KMS-11 (cell line): ENCODE data around the gene TEX36.

Experiments used
- H2AFZ ChIP-seq: fragments of 200-600 bp; sonication (generic); 2 replicates; pipeline ENCODE4 v1.6.1; 2016; ENCODE audit warnings: antibody characterized with exemption, mixed run types, low read depth
- H3K27ac ChIP-seq: fragments of 200-600 bp; sonication (generic); 2 replicates; pipeline ENCODE4 v1.6.1; 2016; ENCODE audit warnings: mild to moderate bottlenecking, mixed run types
- H3K27me3 ChIP-seq: fragments of 200-600 bp; sonication (generic); 2 replicates; pipeline ENCODE4 v1.6.1; 2017; ENCODE audit warnings: mild to moderate bottlenecking, low read depth, mixed run types, moderate library complexity; ENCODE audit not compliant: insufficient read depth
- H3K36me3 ChIP-seq: fragments of 200-600 bp; sonication (generic); 2 replicates; pipeline ENCODE4 v1.6.1; 2017; ENCODE audit warnings: mild to moderate bottlenecking, mixed run types; ENCODE audit not compliant: insufficient read depth
- H3K4me1 ChIP-seq: fragments of 200-600 bp; sonication (generic); 2 replicates; pipeline ENCODE4 v1.6.1; 2016; ENCODE audit warnings: mild to moderate bottlenecking, low read depth, mixed run types; ENCODE audit not compliant: poor library complexity, severe bottlenecking
- H3K4me2 ChIP-seq: fragments of 200-600 bp; sonication (generic); 2 replicates; pipeline ENCODE4 v1.7.0; 2016; ENCODE audit warnings: mild to moderate bottlenecking, mixed run types
- H3K4me3 ChIP-seq: fragments of 200-600 bp; sonication (generic); IDR thresholded peaks from 2 replicates; pipeline ENCODE4 v1.6.1; 2017; ENCODE audit warnings: low read depth, low read length, mixed read lengths; ENCODE audit not compliant: insufficient read depth
- H3K79me2 ChIP-seq: fragments of 200-600 bp; sonication (generic); 2 replicates; pipeline ENCODE4 v1.6.1; 2016; ENCODE audit warnings: low read depth, mixed run types; ENCODE audit not compliant: insufficient read depth
- H3K9ac ChIP-seq: fragments of 200-600 bp; sonication (generic); 2 replicates; pipeline ENCODE4 v1.6.1; 2016; ENCODE audit warnings: mild to moderate bottlenecking, mixed run types
- H4K20me1 ChIP-seq: fragments of 200-600 bp; sonication (generic); 2 replicates; pipeline ENCODE4 v1.6.1; 2016; ENCODE audit warnings: mild to moderate bottlenecking, mixed run types; ENCODE audit not compliant: insufficient read depth
- TF ChIP-seq, protein P1 (sequence below): fragments of 200-600 bp; sonication (generic); conservative IDR thresholded peaks from 2 replicates; pipeline ENCODE4 v1.6.1; 2017; ENCODE audit warnings: low read depth, mild to moderate bottlenecking, antibody characterized with exemption, low read length, moderate library complexity, mixed read lengths

The TEX36 gene

DNA sequence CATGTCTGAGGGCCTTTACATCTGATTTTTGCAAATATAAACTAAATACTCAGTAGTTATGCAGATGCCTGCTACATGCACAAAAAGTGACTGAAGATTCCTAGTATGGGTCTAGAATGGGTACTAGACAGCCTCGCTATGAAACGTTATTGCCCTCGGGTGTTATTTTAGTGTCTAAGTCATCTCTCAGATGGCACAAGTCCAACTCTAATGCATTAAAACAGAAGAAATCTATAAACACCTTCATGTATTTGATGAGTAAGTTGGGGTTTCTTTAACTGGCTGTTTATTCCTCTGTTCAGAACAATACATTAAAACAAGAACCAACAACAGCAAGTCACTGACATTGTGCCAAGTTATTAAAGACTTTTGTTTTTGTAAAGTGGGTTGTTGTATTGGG lies 41.6 kb downstream of the TEX36 start:
- Histone ChIP-seq H3K9ac (no peak overlapping the region), H3K4me1 (no peaks in the 10 kb centered on the region), H3K4me2 (no peak overlapping the region), H3K27ac (no peak overlapping the region), H4K20me1 (no peaks in the 10 kb centered on the region), H2AFZ (no peak overlapping the region), H3K79me2 (no peaks in the 10 kb centered on the region), H3K36me3 (no peaks in the 10 kb centered on the region), H3K4me3 (no peak overlapping the region), H3K27me3 (no peaks in the 10 kb centered on the region)
- TF ChIP-seq, protein P1, sequence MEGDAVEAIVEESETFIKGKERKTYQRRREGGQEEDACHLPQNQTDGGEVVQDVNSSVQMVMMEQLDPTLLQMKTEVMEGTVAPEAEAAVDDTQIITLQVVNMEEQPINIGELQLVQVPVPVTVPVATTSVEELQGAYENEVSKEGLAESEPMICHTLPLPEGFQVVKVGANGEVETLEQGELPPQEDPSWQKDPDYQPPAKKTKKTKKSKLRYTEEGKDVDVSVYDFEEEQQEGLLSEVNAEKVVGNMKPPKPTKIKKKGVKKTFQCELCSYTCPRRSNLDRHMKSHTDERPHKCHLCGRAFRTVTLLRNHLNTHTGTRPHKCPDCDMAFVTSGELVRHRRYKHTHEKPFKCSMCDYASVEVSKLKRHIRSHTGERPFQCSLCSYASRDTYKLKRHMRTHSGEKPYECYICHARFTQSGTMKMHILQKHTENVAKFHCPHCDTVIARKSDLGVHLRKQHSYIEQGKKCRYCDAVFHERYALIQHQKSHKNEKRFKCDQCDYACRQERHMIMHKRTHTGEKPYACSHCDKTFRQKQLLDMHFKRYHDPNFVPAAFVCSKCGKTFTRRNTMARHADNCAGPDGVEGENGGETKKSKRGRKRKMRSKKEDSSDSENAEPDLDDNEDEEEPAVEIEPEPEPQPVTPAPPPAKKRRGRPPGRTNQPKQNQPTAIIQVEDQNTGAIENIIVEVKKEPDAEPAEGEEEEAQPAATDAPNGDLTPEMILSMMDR, result no peak

DNA sequence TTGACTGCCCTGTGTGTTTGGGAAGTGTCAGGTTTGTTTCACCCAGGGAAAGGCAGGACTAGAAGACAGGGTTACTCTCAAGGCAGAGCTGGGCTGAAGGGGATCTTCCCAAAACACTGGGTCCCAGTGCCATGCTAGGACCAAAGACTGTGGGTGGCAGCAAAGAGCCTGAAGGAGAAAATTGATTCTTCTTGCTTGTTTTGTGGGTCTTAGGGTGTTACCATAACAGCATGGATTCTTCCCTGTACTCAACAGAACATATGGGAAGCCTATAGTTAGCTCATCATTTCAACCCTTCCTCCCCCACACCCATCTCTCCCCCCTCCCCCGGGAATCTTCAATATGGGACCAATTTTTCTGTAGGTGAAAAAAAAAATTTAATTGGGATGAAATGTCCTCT lies 42.3 kb downstream of the TEX36 start:
- Histone ChIP-seq H3K4me2 (no peak overlapping the region), H4K20me1 (no peaks in the 10 kb centered on the region), H3K4me1 (no peaks in the 10 kb centered on the region), H3K27ac (no peak overlapping the region), H3K27me3 (no peaks in the 10 kb centered on the region), H3K79me2 (no peaks in the 10 kb centered on the region), H3K9ac (no peak overlapping the region), H3K4me3 (no peak overlapping the region), H3K36me3 (no peaks in the 10 kb centered on the region), H2AFZ (no peak overlapping the region)
- TF ChIP-seq, protein P1, result no peak

DNA sequence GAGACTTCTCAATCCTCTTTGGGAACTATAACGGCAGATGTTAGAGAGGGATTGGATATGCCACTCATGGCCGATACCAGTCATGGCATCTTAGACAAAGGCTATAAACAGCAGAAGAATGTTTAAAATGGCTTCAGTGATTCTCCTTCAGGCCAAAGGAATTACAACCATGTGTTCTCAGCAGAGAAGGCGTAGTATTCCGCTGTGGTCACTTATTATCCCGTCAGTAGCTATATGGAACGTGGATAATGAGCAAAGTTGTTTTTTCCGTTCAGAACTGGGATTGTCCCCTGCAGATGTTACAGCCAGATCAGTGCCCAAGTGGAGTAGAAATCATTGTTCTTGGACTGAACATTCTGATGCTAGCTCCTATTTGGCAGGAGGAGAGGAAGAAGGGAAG lies 43.1 kb downstream of the TEX36 start:
- Histone ChIP-seq H3K9ac (no peak overlapping the region), H3K27me3 (no peaks in the 10 kb centered on the region), H3K79me2 (no peaks in the 10 kb centered on the region), H3K4me2 (no peak overlapping the region), H3K36me3 (no peaks in the 10 kb centered on the region), H4K20me1 (no peaks in the 10 kb centered on the region), H3K27ac (no peak overlapping the region), H3K4me1 (no peaks in the 10 kb centered on the region), H2AFZ (no peak overlapping the region), H3K4me3 (no peak overlapping the region)
- TF ChIP-seq, protein P1, result no peak

DNA sequence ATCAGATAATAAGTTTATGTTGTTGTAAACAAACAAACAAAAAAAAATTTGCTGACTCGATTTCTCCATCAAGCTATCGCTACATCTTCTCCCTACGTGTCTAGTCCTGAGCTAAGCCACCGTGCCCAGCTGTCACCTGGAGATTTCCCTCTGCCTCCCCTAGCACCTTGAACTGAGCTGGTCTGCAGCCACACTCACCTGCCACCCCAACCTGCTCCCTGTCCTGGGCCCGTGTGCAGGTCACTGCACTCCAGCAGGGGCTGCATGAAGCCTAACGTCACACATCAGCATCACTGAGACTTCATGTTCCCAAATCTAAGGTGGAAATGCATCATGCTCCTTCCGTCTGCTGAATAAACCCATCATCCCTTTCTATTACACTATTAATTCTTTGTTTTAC lies 44.4 kb downstream of the TEX36 start:
- Histone ChIP-seq H3K79me2 (no peaks in the 10 kb centered on the region), H3K9ac (no peak overlapping the region), H3K4me2 (no peak overlapping the region), H4K20me1 (no peaks in the 10 kb centered on the region), H3K4me3 (no peak overlapping the region), H3K27ac (no peak overlapping the region), H3K36me3 (no peaks in the 10 kb centered on the region), H2AFZ (no peak overlapping the region), H3K4me1 (no peaks in the 10 kb centered on the region), H3K27me3 (no peaks in the 10 kb centered on the region)
- TF ChIP-seq, protein P1, result no peak

DNA sequence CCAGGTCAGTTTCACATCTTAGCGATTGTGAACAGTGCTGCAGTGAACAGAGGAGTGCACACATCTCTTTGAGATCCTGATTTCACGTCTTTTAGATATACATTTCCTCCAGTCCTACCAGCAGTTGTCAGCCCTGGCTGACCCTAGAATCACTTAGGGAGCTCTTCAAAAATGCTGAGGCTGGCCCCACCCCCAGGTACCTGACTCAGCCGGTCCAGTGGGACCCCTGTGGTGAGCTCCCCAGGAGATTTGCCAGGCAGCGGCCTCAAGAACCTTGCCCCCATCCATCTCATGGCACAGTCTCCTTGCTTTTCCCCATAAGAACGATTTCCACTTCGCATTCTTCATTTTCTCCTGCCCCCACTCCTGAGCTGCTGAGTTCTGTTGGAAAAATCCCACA lies 45.5 kb downstream of the TEX36 start:
- H3K9ac ChIP-seq, result no peak overlapping the region
- no peak overlapping the region for H3K4me2 ChIP-seq
- no peaks in the 10 kb centered on the region for H3K27me3 ChIP-seq
- no peak overlapping the region for H2AFZ ChIP-seq
- no peaks in the 10 kb centered on the region for H3K36me3 ChIP-seq
- H4K20me1 ChIP-seq, result no peaks in the 10 kb centered on the region
- TF ChIP-seq, protein P1, result no peak
- H3K79me2 ChIP-seq, result no peaks in the 10 kb centered on the region
- H3K4me1 ChIP-seq, result no peaks in the 10 kb centered on the region
- no peak overlapping the region for H3K4me3 ChIP-seq
- H3K27ac ChIP-seq, result no peak overlapping the region
